ENCODE results near the gene CIITA.
A peak's percentile ranks its signal among the peaks of the same experiment; 100 is the strongest.
"Not testable (repeated sequence)": the region's sequence is repeated elsewhere in the genome, so short reads cannot be mapped to it uniquely, and the experiment has no call there.

- TF ChIP-seq, protein P1, sequence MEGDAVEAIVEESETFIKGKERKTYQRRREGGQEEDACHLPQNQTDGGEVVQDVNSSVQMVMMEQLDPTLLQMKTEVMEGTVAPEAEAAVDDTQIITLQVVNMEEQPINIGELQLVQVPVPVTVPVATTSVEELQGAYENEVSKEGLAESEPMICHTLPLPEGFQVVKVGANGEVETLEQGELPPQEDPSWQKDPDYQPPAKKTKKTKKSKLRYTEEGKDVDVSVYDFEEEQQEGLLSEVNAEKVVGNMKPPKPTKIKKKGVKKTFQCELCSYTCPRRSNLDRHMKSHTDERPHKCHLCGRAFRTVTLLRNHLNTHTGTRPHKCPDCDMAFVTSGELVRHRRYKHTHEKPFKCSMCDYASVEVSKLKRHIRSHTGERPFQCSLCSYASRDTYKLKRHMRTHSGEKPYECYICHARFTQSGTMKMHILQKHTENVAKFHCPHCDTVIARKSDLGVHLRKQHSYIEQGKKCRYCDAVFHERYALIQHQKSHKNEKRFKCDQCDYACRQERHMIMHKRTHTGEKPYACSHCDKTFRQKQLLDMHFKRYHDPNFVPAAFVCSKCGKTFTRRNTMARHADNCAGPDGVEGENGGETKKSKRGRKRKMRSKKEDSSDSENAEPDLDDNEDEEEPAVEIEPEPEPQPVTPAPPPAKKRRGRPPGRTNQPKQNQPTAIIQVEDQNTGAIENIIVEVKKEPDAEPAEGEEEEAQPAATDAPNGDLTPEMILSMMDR (IDR thresholded peaks at IDR 0.05): not testable (repeated sequence)
- TF ChIP-seq POLR2A (IDR thresholded peaks at IDR 0.05): peak in 1 of 3 donors; percentile 3
Measured at GRCh38 chr16:10829390-10830098, 47.5 kb upstream of the CIITA start.
